Retina (tissue), 1 donor: Measurements from ENCODE around the gene KLK10.
A peak's percentile ranks its signal among the peaks of the same experiment; 100 is the strongest.

ENCODE experiments used
- DNase-seq: peaks from one replicate; pipeline ENCODE4 v3.0.0-alpha.2; 2016

Gene KLK10

DNA sequence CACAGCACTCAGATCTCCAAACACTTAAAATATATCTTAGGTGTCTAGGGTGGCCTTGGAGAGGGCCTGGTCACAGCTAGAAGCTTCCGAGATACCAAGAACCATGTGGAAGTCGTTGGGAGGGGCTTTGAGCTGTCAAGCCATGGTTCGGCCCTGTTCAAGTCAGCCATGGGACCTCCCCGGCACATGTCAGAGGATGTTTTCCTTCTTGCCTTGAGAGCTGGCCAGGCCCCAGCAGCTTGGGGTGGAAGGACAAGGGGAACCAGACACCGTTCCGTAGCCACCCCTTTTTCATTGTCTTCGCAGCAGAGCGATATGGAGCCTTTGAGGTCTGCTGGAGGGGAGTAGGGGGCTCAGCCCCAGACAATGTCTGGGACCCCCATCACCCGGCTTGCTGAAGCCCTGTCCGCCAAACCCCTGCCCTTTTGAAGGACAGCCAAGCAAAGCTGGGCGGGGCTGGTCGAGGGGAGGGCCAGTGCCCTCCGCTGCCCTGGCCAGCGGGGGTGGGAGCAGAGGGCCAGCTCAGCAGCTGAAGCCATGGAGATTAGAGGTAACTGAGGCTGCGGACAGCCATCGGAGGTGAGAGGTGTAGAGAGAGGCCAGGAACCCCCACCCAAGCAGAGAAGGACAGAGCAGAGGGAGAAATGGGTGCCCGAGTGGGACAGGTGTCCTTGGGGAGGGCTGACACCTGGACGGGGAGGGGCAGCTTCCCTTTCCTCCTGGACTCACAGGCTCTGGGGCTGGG lies 6.5 kb upstream of the KLK10 start:
- DNase-seq: no peak

DNA sequence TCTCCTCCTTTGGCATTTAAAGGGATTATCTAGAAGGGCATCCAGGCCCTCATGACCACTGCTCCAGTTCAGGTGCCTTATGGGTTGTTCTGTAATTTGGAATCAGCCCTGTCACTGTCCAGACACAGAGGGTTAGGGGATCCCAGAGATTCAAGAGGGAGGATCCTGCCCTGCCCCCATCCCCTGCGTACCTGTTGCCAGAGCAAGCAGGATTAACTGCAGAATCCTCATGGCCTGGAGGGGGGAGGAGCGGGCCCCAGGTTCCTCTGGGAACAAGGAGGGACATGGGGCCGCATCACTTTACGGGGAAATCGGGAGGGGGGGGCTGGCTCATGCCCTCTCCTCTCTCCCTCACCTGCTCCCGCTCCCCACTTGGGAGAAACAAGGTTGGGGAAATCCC lies 5.9 kb upstream of the KLK10 start:
- DNase-seq: no peak

- no peak for DNase-seq
Measured at GRCh38 chr19:51024924-51025323, 5.4 kb upstream of the KLK10 start.

GRCh38 chr19:51023946-51024345 lies 4.4 kb upstream of the KLK10 start:
- DNase-seq: no peak

GRCh38 chr19:51022526-51022925 lies 3.0 kb upstream of the KLK10 start:
- no peak for DNase-seq

- peak; percentile 65 for DNase-seq
Measured at GRCh38 chr19:51020988-51021651, 1.6 kb upstream of the KLK10 start.

- DNase-seq: peak; percentile 36
Measured at GRCh38 chr19:51018745-51019543, 565 bp downstream of the KLK10 start.

- peak; percentile 80 for DNase-seq
Measured at GRCh38 chr19:51016798-51017683, 2.5 kb downstream of the KLK10 start.

DNA sequence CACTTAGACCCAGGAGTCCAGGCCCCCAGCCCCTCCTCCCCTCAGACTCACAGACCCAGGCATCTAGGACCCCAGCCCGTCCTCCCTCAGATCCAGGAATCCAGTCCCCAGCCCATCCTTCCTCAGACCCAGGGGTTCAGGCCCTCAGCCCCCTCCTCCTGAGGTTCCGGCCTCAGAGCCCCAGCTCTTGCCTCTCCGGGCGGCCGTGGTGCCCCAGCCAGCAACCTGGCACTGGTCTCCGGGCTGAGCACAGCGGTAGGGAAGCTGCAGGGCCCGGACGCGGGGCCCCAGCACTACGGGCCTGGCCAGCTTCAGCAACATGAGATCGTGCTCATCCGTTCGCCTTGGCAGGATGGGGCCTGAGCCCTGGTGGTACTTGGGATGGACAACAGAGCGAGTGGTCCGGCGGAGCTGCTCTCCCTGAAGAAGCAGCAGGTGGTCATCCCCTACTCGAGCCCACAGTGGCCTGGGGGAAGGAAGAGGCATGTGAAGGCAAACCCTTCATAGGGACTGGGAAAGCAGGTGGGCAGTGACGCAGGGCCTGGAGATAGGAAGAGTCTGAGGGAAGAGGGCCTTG lies 3.7 kb downstream of the KLK10 start:
- DNase-seq: no peak

DNA sequence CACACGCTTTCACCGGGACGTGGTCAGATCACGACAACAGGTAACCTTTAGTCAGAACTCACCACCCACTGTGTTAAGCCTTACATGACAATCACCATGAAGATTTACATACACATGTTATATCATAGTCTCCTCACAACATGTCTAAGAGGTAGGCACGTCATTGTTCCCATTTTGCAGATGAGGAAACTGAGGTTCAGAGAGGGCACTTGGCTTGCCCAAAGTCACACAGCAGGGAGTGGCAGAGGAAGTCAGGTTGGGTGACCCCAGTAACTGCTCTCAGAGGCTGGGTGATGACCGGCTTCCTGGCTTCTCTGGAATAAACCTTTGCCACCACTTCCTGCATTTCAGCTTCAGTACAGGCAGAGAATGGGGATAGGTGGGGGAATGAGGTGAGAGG lies 5.3 kb downstream of the KLK10 start:
- DNase-seq: no peak

GRCh38 chr19:51012661-51013190 lies 6.8 kb downstream of the KLK10 start:
- no peak for DNase-seq

DNA sequence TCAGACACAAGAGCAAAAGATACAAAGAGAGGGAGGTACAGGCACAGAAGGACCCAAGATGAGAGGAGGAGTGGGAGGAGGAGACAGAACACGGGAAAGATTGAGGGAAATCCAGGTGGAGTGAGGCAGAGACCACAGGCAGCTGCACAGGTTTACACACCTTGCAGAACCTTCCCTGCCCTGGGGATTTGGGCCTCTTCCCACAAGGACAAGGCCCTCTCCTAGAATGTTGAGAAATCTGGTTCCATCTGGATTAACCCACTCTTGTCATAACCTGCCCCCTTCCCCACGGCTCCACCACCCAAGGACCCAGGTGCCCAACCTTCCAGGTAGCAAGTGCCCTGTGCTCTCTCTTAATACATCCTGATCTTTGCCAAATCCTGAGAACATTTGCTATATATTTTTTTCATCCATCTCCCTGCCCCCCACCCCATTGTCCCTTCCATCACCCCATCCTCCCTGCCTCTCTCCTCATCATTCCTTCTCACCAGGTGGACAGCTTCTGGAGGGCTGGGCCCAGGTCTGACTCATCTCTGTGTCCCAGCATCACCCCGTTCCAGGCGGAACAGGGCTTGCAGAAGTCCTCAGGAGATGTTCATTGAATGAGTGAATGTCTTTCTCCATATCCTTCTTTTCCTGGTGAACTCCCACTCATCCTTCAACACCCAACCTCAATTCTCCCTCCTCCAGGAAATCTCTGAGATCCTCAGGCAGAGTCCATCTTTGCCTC lies 9.3 kb downstream of the KLK10 start:
- no peak for DNase-seq

GRCh38 chr19:51009061-51009891 lies 10.2 kb downstream of the KLK10 start:
- no peak for DNase-seq

GRCh38 chr19:51007488-51007887 lies 12.0 kb downstream of the KLK10 start:
- no peak for DNase-seq

DNA sequence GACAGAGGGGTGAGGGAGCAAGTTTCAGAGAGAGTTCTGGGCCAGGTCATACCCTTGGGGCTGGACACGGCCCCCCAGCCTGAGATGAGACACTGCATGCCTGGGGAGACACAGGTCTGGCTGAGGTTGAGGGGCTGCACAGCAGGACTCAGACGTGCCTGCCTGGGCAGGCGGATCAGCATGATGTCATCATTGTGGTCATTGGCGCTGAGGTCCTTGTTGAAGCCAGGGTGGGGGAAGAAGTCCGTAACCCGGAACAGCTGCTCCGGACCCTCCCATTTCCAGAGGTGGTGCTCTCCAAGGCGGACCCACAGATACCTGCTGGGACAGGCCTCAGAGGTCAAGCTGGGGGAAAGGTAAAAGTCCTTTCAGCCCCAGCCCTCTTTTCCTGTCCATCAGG lies 13.1 kb downstream of the KLK10 start:
- no peak for DNase-seq

DNA sequence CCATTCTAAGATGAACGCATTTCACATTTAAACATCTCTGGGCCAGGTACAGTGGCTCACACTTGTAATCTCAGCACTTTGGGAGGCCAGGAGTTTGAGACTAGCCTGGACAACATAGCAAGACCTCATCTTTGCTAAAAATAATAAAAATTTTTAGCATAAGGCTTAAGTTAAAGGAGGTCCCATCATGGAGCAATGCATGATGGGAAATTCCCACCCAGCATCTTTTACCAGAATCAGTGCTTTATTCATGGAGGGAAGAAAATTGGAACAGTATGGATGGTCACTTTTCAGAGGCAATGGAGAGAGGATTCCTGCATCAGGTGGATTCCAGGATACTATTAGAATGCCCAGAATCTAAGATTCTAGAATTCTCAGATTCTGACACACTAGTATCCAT lies 14.3 kb downstream of the KLK10 start:
- no peak for DNase-seq

- DNase-seq: no peak
Measured at GRCh38 chr19:51003316-51003715, 16.2 kb downstream of the KLK10 start.

DNA sequence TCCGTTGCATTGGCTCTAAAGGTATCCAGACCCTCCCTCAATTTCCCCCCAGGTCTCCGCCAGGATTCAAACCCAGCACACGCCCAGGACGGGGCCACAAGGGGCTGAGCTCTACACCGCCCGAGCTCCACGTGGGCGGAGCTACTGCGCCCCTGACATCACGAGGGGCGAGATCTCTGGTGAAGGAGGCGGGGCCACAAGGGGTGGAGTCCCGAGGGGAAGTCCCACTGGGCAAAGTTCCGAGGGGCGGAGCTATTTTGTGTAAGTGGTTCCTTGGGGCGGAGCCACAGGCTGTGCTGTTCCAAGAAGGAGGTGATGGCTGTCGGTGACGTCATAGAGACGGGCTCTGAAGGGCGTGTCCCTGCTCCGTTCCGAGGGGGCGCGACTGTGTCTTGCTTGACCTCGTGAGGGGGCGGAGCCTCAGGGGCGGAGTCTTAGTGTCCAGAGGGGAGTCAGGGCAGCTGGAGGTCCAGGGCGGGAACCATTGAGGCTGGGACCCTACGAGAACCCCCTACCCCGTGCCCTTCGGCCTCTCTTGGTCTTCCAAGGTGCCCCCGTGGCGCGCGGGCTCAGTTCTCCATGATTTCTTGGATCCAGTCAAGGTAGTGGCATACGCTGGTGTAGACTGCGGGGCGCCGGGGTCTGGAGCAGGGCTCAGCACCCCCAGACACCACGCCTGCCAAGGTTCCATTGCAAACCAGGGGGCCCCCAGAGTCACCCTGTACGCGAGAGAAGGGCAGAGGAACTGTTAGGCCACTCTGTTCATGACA lies 16.8 kb downstream of the KLK10 start:
- no peak for DNase-seq

DNA sequence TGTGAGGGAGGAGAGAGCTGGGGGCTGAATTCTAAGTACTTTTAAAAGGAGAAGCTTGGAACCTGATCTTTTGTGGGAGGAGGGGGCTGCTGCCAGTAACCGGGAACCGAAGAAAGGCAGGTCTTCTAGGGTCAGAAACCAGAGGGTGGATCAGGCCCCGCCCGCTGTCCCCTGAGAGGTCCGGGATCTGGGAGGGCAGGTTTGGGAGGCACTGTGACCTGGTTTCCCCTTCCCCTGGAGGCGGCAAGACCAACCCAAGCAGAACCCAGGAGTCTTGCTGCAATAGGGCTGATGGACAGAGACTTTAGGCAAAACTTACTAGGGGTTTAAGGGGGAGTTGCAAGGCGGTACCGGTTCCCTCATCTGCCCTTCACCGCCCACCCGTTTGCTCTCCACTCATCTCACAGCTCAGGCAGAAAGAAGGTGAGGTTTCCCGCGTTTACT lies 17.4 kb downstream of the KLK10 start:
- no peak for DNase-seq

- DNase-seq: no peak
Measured at GRCh38 chr19:51001515-51001914, 18.0 kb downstream of the KLK10 start, which contains the start of gene KLK8. TSS of gene KLK8 (minus strand) at chr19:51001604. CDS start at chr19:51001167, 437 bp downstream.
